ENCODE measurements around the gene PLAC8L1.
"Not testable (repeated sequence)": the region's sequence is repeated elsewhere in the genome, so short reads cannot be mapped to it uniquely, and the experiment has no call there.

PLAC8L1 gene

GRCh38 chr5:146112476-146112875 lies 7.1 kb upstream of the PLAC8L1 start:
- Histone ChIP-seq H3K27ac (ENCODE audit: insufficient read depth, low read length, poor library complexity, severe bottlenecking) (no peak overlapping the region), H3K4me1 (ENCODE audit: control insufficient read depth, insufficient read depth, low read length, poor library complexity, severe bottlenecking) (no peaks in the 10 kb centered on the region), H3K36me3 (ENCODE audit: control insufficient read depth, insufficient read depth, low read length) (peaks cover 25% of the 10 kb centered on the region), H3K9me3 (ENCODE audit: control insufficient read depth, low read length) (no peaks in the 10 kb centered on the region), H3K27me3 (replicated peaks; ENCODE audit: control insufficient read depth, insufficient read depth, low read length, poor library complexity, severe bottlenecking) (no peaks in the 10 kb centered on the region), H3K4me3 (ENCODE audit: insufficient read depth, low read depth, low read length, poor library complexity, severe bottlenecking) (no peak overlapping the region)
- DNase-seq, result no peak

- DNase-seq, result no peak
- Histone ChIP-seq H3K27ac (ENCODE audit: insufficient read depth, low read length, poor library complexity, severe bottlenecking) (no peak overlapping the region), H3K36me3 (ENCODE audit: control insufficient read depth, insufficient read depth, low read length) (peaks cover 22% of the 10 kb centered on the region), H3K4me3 (ENCODE audit: insufficient read depth, low read depth, low read length, poor library complexity, severe bottlenecking) (no peak overlapping the region), H3K9me3 (ENCODE audit: control insufficient read depth, low read length) (no peaks in the 10 kb centered on the region), H3K4me1 (ENCODE audit: control insufficient read depth, insufficient read depth, low read length, poor library complexity, severe bottlenecking) (no peaks in the 10 kb centered on the region), H3K27me3 (replicated peaks; ENCODE audit: control insufficient read depth, insufficient read depth, low read length, poor library complexity, severe bottlenecking) (no peaks in the 10 kb centered on the region)
Observed at GRCh38 chr5:146111409-146111808, 6.0 kb upstream of the PLAC8L1 start.

GRCh38 chr5:146109379-146109778 lies 4.0 kb upstream of the PLAC8L1 start:
- Histone ChIP-seq H3K9me3 (ENCODE audit: control insufficient read depth, low read length) (no peaks in the 10 kb centered on the region), H3K4me3 (ENCODE audit: insufficient read depth, low read depth, low read length, poor library complexity, severe bottlenecking) (no peak overlapping the region), H3K27ac (ENCODE audit: insufficient read depth, low read length, poor library complexity, severe bottlenecking) (no peak overlapping the region), H3K27me3 (replicated peaks; ENCODE audit: control insufficient read depth, insufficient read depth, low read length, poor library complexity, severe bottlenecking) (no peaks in the 10 kb centered on the region), H3K36me3 (ENCODE audit: control insufficient read depth, insufficient read depth, low read length) (peaks cover 15% of the 10 kb centered on the region), H3K4me1 (ENCODE audit: control insufficient read depth, insufficient read depth, low read length, poor library complexity, severe bottlenecking) (no peaks in the 10 kb centered on the region)
- no peak for DNase-seq

GRCh38 chr5:146108870-146109269 lies 3.5 kb upstream of the PLAC8L1 start:
- not testable (repeated sequence) for H3K4me1 ChIP-seq (ENCODE audit: control insufficient read depth, insufficient read depth, low read length, poor library complexity, severe bottlenecking); H3K9me3 ChIP-seq (ENCODE audit: control insufficient read depth, low read length); H3K4me3 ChIP-seq (ENCODE audit: insufficient read depth, low read depth, low read length, poor library complexity, severe bottlenecking); H3K27ac ChIP-seq (ENCODE audit: insufficient read depth, low read length, poor library complexity, severe bottlenecking); H3K27me3 ChIP-seq (replicated peaks; ENCODE audit: control insufficient read depth, insufficient read depth, low read length, poor library complexity, severe bottlenecking); DNase-seq
- H3K36me3 ChIP-seq (ENCODE audit: control insufficient read depth, insufficient read depth, low read length), result peaks cover 11% of the 10 kb centered on the region

- Histone ChIP-seq H3K36me3 (ENCODE audit: control insufficient read depth, insufficient read depth, low read length) (peaks cover 5% of the 10 kb centered on the region), H3K4me3 (ENCODE audit: insufficient read depth, low read depth, low read length, poor library complexity, severe bottlenecking) (no peak overlapping the region), H3K9me3 (ENCODE audit: control insufficient read depth, low read length) (no peaks in the 10 kb centered on the region), H3K27ac (ENCODE audit: insufficient read depth, low read length, poor library complexity, severe bottlenecking) (no peak overlapping the region), H3K4me1 (ENCODE audit: control insufficient read depth, insufficient read depth, low read length, poor library complexity, severe bottlenecking) (no peaks in the 10 kb centered on the region), H3K27me3 (replicated peaks; ENCODE audit: control insufficient read depth, insufficient read depth, low read length, poor library complexity, severe bottlenecking) (no peaks in the 10 kb centered on the region)
- DNase-seq, result no peak
Observed at GRCh38 chr5:146107901-146108300, 2.5 kb upstream of the PLAC8L1 start.

- H3K36me3 ChIP-seq (ENCODE audit: control insufficient read depth, insufficient read depth, low read length), result no peaks in the 10 kb centered on the region
- DNase-seq, result no peak
Observed at GRCh38 chr5:146103594-146103993, 1.8 kb downstream of the PLAC8L1 start.

GRCh38 chr5:146101646-146102045 lies 3.7 kb downstream of the PLAC8L1 start:
- H3K27me3 ChIP-seq (replicated peaks; ENCODE audit: control insufficient read depth, insufficient read depth, low read length, poor library complexity, severe bottlenecking), result no peaks in the 10 kb centered on the region
- no peaks in the 10 kb centered on the region for H3K36me3 ChIP-seq (ENCODE audit: control insufficient read depth, insufficient read depth, low read length)
- DNase-seq, result no peak

More at GRCh38 chr5:146103594-146103993, 1.8 kb downstream of the PLAC8L1 start:
- Histone ChIP-seq H3K27me3 (replicated peaks; ENCODE audit: control insufficient read depth, insufficient read depth, low read length, poor library complexity, severe bottlenecking) (no peaks in the 10 kb centered on the region), H3K4me1 (ENCODE audit: control insufficient read depth, insufficient read depth, low read length, poor library complexity, severe bottlenecking) (no peaks in the 10 kb centered on the region), H3K9me3 (ENCODE audit: control insufficient read depth, low read length) (no peaks in the 10 kb centered on the region), H3K4me3 (ENCODE audit: insufficient read depth, low read depth, low read length, poor library complexity, severe bottlenecking) (no peak overlapping the region), H3K27ac (ENCODE audit: insufficient read depth, low read length, poor library complexity, severe bottlenecking) (no peak overlapping the region)

GRCh38 chr5:146098047-146098446 lies 7.3 kb downstream of the PLAC8L1 start:
- no peaks in the 10 kb centered on the region for H3K9me3 ChIP-seq (ENCODE audit: control insufficient read depth, low read length)
- no peak overlapping the region for H3K27ac ChIP-seq (ENCODE audit: insufficient read depth, low read length, poor library complexity, severe bottlenecking)
- H3K4me1 ChIP-seq (ENCODE audit: control insufficient read depth, insufficient read depth, low read length, poor library complexity, severe bottlenecking), result no peaks in the 10 kb centered on the region
- H3K36me3 ChIP-seq (ENCODE audit: control insufficient read depth, insufficient read depth, low read length), result no peaks in the 10 kb centered on the region
- DNase-seq, result no peak
- no peaks in the 10 kb centered on the region for H3K27me3 ChIP-seq (replicated peaks; ENCODE audit: control insufficient read depth, insufficient read depth, low read length, poor library complexity, severe bottlenecking)
- no peak overlapping the region for H3K4me3 ChIP-seq (ENCODE audit: insufficient read depth, low read depth, low read length, poor library complexity, severe bottlenecking)

More at GRCh38 chr5:146101646-146102045, 3.7 kb downstream of the PLAC8L1 start:
- Histone ChIP-seq H3K4me1 (ENCODE audit: control insufficient read depth, insufficient read depth, low read length, poor library complexity, severe bottlenecking) (no peaks in the 10 kb centered on the region), H3K4me3 (ENCODE audit: insufficient read depth, low read depth, low read length, poor library complexity, severe bottlenecking) (no peak overlapping the region), H3K27ac (ENCODE audit: insufficient read depth, low read length, poor library complexity, severe bottlenecking) (no peak overlapping the region), H3K9me3 (ENCODE audit: control insufficient read depth, low read length) (no peaks in the 10 kb centered on the region)

- DNase-seq, result no peak
- no peaks in the 10 kb centered on the region for H3K27me3 ChIP-seq (replicated peaks; ENCODE audit: control insufficient read depth, insufficient read depth, low read length, poor library complexity, severe bottlenecking)
- H3K4me3 ChIP-seq (ENCODE audit: insufficient read depth, low read depth, low read length, poor library complexity, severe bottlenecking), result no peak overlapping the region
- H3K27ac ChIP-seq (ENCODE audit: insufficient read depth, low read length, poor library complexity, severe bottlenecking), result no peak overlapping the region
- no peaks in the 10 kb centered on the region for H3K9me3 ChIP-seq (ENCODE audit: control insufficient read depth, low read length)
- no peaks in the 10 kb centered on the region for H3K36me3 ChIP-seq (ENCODE audit: control insufficient read depth, insufficient read depth, low read length)
- H3K4me1 ChIP-seq (ENCODE audit: control insufficient read depth, insufficient read depth, low read length, poor library complexity, severe bottlenecking), result no peaks in the 10 kb centered on the region
Observed at GRCh38 chr5:146091881-146092280, 13.5 kb downstream of the PLAC8L1 start.

GRCh38 chr5:146089287-146089686 lies 16.1 kb downstream of the PLAC8L1 start:
- DNase-seq, result no peak
- Histone ChIP-seq H3K36me3 (ENCODE audit: control insufficient read depth, insufficient read depth, low read length) (no peaks in the 10 kb centered on the region), H3K27me3 (replicated peaks; ENCODE audit: control insufficient read depth, insufficient read depth, low read length, poor library complexity, severe bottlenecking) (no peaks in the 10 kb centered on the region), H3K27ac (ENCODE audit: insufficient read depth, low read length, poor library complexity, severe bottlenecking) (no peak overlapping the region), H3K4me3 (ENCODE audit: insufficient read depth, low read depth, low read length, poor library complexity, severe bottlenecking) (no peak overlapping the region), H3K4me1 (ENCODE audit: control insufficient read depth, insufficient read depth, low read length, poor library complexity, severe bottlenecking) (no peaks in the 10 kb centered on the region), H3K9me3 (ENCODE audit: control insufficient read depth, low read length) (no peaks in the 10 kb centered on the region)

- H3K4me1 ChIP-seq (ENCODE audit: control insufficient read depth, insufficient read depth, low read length, poor library complexity, severe bottlenecking), result no peaks in the 10 kb centered on the region
- H3K4me3 ChIP-seq (ENCODE audit: insufficient read depth, low read depth, low read length, poor library complexity, severe bottlenecking), result no peak overlapping the region
- no peaks in the 10 kb centered on the region for H3K27me3 ChIP-seq (replicated peaks; ENCODE audit: control insufficient read depth, insufficient read depth, low read length, poor library complexity, severe bottlenecking)
- H3K9me3 ChIP-seq (ENCODE audit: control insufficient read depth, low read length), result no peaks in the 10 kb centered on the region
- no peak overlapping the region for H3K27ac ChIP-seq (ENCODE audit: insufficient read depth, low read length, poor library complexity, severe bottlenecking)
- H3K36me3 ChIP-seq (ENCODE audit: control insufficient read depth, insufficient read depth, low read length), result no peaks in the 10 kb centered on the region
- DNase-seq, result no peak
Observed at GRCh38 chr5:146088098-146088497, 17.3 kb downstream of the PLAC8L1 start.

Data from effector memory CD4-positive, alpha-beta T cell (primary cell).